GM19455 (cell line): Measurements from ENCODE around the gene ARID4B.
"Not testable (repeated sequence)": the region's sequence is repeated elsewhere in the genome, so short reads cannot be mapped to it uniquely, and the experiment has no call there.

Source experiments
- ATAC-seq: cut with Tn5 transposase; IDR thresholded peaks from one replicate; pipeline ENCODE4 v1.9.1; 2021; ENCODE audit not compliant: unreplicated experiment

ARID4B gene

GRCh38 chr1:235270625-235271024, 57.4 kb downstream of the ARID4B start:
- ATAC-seq: no peak

GRCh38 chr1:235269990-235270389, 58.0 kb downstream of the ARID4B start:
- ATAC-seq: not testable (repeated sequence)

GRCh38 chr1:235268379-235269125, 59.4 kb downstream of the ARID4B start:
- no peak for ATAC-seq

- ATAC-seq: no peak
Measured at GRCh38 chr1:235266967-235267366, 61.0 kb downstream of the ARID4B start.

- ATAC-seq: no peak
Measured at GRCh38 chr1:235266325-235266724, 61.7 kb downstream of the ARID4B start.

- ATAC-seq: no peak
Measured at GRCh38 chr1:235265900-235266299, 62.1 kb downstream of the ARID4B start.

- ATAC-seq: no peak
Measured at GRCh38 chr1:235264327-235264726, 63.7 kb downstream of the ARID4B start.

GRCh38 chr1:235262539-235262938, 65.4 kb downstream of the ARID4B start:
- ATAC-seq: no peak

GRCh38 chr1:235261243-235261642, 66.7 kb downstream of the ARID4B start:
- no peak for ATAC-seq

- no peak for ATAC-seq
Measured at GRCh38 chr1:235259133-235259778, 68.7 kb downstream of the ARID4B start.

GRCh38 chr1:235258068-235258467, 69.9 kb downstream of the ARID4B start:
- not testable (repeated sequence) for ATAC-seq

- ATAC-seq: no peak
Measured at GRCh38 chr1:235254721-235255120, 73.3 kb downstream of the ARID4B start.

- ATAC-seq: no peak
Measured at GRCh38 chr1:235253219-235253962, 74.6 kb downstream of the ARID4B start.

- ATAC-seq: no peak
Measured at GRCh38 chr1:235250430-235250829, 77.5 kb downstream of the ARID4B start.

GRCh38 chr1:235246022-235246948, 81.7 kb downstream of the ARID4B start:
- ATAC-seq: no peak

- ATAC-seq: no peak
Measured at GRCh38 chr1:235244974-235245592, 82.9 kb downstream of the ARID4B start.

GRCh38 chr1:235240960-235241359, 87.0 kb downstream of the ARID4B start:
- no peak for ATAC-seq

GRCh38 chr1:235239851-235240250, 88.1 kb downstream of the ARID4B start:
- ATAC-seq: no peak

GRCh38 chr1:235238558-235238957, 89.4 kb downstream of the ARID4B start:
- ATAC-seq: no peak

- no peak for ATAC-seq
Measured at GRCh38 chr1:235236128-235236527, 91.9 kb downstream of the ARID4B start.
